HEK293 (cell line): Measurements from ENCODE around the gene TNFAIP1.

Experiments
- SP3 ChIP-seq: fragments of 450-650 bp; formaldehyde crosslinking; IDR thresholded peaks from 2 replicates; pipeline ENCODE4 v1.5.1; 2016; ENCODE audit warnings: missing biosample characterization, missing genetic modification characterization
- ZNF146 ChIP-seq: fragments of 450-650 bp; formaldehyde crosslinking; IDR thresholded peaks from 2 replicates; pipeline ENCODE4 v1.5.1; 2016; ENCODE audit warnings: missing biosample characterization, missing genetic modification characterization
- ZNF175 ChIP-seq: fragments of 450-650 bp; formaldehyde crosslinking; IDR thresholded peaks from 2 replicates; pipeline ENCODE4 v1.5.1; 2016; ENCODE audit warnings: missing biosample characterization, missing genetic modification characterization
- ZNF274 ChIP-seq, 2 experiments: fragments of 200-500 bp in 1 of 2; fragments of 450-650 bp in 1 of 2; sonication (Bioruptor generic) in 1 of 2; formaldehyde crosslinking in 1 of 2; IDR thresholded peaks; 2 replicates each; pipeline versions ENCODE4 v1.5.1 to v1.6.1; 2014 to 2016; ENCODE audit warnings: borderline replicate concordance in 1 of 2, inconsistent platforms in 1 of 2, low read length in 1 of 2, missing biosample characterization in 1 of 2, missing genetic modification characterization in 1 of 2
- ZNF302 ChIP-seq: fragments of 450-650 bp; formaldehyde crosslinking; IDR thresholded peaks from 2 replicates; pipeline ENCODE4 v1.5.1; 2016; ENCODE audit warnings: missing biosample characterization, missing genetic modification characterization, low read depth
- ZNF335 ChIP-seq: fragments of 450-650 bp; formaldehyde crosslinking; conservative IDR thresholded peaks from 2 replicates; pipeline ENCODE4 v1.5.1; 2016; ENCODE audit warnings: missing biosample characterization, missing genetic modification characterization
- ZNF391 ChIP-seq: fragments of 450-650 bp; formaldehyde crosslinking; IDR thresholded peaks from 2 replicates; pipeline ENCODE4 v1.5.1; 2016; ENCODE audit warnings: low read depth, missing biosample characterization, missing genetic modification characterization, borderline replicate concordance
- ZNF629 ChIP-seq: fragments of 450-650 bp; formaldehyde crosslinking; IDR thresholded peaks from 2 replicates; pipeline ENCODE4 v1.5.1; 2017; ENCODE audit warnings: missing biosample characterization, missing genetic modification characterization
- TF ChIP-seq, protein P1 (sequence below): fragments of 450-650 bp; formaldehyde crosslinking; IDR thresholded peaks from 2 replicates; pipeline ENCODE4 v1.5.1; 2016; ENCODE audit warnings: missing biosample characterization, missing genetic modification characterization
- TF ChIP-seq, protein P2 (sequence below): fragments of 450-650 bp; formaldehyde crosslinking; IDR thresholded peaks from 2 replicates; pipeline ENCODE4 v1.5.1; 2016; ENCODE audit warnings: missing biosample characterization, missing genetic modification characterization
- TF ChIP-seq, protein P3 (sequence below): fragments of 450-650 bp; formaldehyde crosslinking; IDR thresholded peaks from 2 replicates; pipeline ENCODE4; 2016; ENCODE audit warnings: missing biosample characterization, missing genetic modification characterization
- TF ChIP-seq, protein P4 (sequence below): fragments of 450-650 bp; formaldehyde crosslinking; IDR thresholded peaks from 2 replicates; pipeline ENCODE4 v1.5.1; 2016; ENCODE audit warnings: missing biosample characterization, missing genetic modification characterization
- TF ChIP-seq, protein P5 (sequence below): IDR thresholded peaks from 2 replicates; pipeline ENCODE4 v1.6.1; 2011; ENCODE audit warnings: mild to moderate bottlenecking, low read depth, low read length, borderline replicate concordance

- TF ChIP-seq SP3 (tag by site-specific recombination): no peak
- TF ChIP-seq, protein P1, sequence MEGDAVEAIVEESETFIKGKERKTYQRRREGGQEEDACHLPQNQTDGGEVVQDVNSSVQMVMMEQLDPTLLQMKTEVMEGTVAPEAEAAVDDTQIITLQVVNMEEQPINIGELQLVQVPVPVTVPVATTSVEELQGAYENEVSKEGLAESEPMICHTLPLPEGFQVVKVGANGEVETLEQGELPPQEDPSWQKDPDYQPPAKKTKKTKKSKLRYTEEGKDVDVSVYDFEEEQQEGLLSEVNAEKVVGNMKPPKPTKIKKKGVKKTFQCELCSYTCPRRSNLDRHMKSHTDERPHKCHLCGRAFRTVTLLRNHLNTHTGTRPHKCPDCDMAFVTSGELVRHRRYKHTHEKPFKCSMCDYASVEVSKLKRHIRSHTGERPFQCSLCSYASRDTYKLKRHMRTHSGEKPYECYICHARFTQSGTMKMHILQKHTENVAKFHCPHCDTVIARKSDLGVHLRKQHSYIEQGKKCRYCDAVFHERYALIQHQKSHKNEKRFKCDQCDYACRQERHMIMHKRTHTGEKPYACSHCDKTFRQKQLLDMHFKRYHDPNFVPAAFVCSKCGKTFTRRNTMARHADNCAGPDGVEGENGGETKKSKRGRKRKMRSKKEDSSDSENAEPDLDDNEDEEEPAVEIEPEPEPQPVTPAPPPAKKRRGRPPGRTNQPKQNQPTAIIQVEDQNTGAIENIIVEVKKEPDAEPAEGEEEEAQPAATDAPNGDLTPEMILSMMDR (tag by site-specific recombination): no peak
- TF ChIP-seq, protein P2, sequence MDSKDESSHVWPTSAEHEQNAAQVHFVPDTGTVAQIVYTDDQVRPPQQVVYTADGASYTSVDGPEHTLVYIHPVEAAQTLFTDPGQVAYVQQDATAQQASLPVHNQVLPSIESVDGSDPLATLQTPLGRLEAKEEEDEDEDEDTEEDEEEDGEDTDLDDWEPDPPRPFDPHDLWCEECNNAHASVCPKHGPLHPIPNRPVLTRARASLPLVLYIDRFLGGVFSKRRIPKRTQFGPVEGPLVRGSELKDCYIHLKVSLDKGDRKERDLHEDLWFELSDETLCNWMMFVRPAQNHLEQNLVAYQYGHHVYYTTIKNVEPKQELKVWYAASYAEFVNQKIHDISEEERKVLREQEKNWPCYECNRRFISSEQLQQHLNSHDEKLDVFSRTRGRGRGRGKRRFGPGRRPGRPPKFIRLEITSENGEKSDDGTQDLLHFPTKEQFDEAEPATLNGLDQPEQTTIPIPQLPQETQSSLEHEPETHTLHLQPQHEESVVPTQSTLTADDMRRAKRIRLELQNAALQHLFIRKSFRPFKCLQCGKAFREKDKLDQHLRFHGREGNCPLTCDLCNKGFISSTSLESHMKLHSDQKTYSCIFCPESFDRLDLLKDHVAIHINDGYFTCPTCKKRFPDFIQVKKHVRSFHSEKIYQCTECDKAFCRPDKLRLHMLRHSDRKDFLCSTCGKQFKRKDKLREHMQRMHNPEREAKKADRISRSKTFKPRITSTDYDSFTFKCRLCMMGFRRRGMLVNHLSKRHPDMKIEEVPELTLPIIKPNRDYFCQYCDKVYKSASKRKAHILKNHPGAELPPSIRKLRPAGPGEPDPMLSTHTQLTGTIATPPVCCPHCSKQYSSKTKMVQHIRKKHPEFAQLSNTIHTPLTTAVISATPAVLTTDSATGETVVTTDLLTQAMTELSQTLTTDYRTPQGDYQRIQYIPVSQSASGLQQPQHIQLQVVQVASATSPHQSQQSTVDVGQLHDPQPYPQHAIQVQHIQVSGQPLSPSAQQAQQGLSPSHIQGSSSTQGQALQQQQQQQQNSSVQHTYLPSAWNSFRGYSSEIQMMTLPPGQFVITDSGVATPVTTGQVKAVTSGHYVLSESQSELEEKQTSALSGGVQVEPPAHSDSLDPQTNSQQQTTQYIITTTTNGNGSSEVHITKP (tag by site-specific recombination): no peak
- TF ChIP-seq, protein P3, sequence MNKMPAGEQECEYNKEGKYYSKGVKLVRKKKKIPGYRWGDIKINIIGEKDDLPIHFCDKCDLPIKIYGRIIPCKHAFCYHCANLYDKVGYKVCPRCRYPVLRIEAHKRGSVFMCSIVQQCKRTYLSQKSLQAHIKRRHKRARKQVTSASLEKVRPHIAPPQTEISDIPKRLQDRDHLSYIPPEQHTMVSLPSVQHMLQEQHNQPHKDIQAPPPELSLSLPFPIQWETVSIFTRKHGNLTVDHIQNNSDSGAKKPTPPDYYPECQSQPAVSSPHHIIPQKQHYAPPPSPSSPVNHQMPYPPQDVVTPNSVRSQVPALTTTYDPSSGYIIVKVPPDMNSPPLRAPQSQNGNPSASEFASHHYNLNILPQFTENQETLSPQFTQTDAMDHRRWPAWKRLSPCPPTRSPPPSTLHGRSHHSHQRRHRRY (tag by site-specific recombination): no peak
- TF ChIP-seq ZNF146: no peak
- TF ChIP-seq, protein P4, sequence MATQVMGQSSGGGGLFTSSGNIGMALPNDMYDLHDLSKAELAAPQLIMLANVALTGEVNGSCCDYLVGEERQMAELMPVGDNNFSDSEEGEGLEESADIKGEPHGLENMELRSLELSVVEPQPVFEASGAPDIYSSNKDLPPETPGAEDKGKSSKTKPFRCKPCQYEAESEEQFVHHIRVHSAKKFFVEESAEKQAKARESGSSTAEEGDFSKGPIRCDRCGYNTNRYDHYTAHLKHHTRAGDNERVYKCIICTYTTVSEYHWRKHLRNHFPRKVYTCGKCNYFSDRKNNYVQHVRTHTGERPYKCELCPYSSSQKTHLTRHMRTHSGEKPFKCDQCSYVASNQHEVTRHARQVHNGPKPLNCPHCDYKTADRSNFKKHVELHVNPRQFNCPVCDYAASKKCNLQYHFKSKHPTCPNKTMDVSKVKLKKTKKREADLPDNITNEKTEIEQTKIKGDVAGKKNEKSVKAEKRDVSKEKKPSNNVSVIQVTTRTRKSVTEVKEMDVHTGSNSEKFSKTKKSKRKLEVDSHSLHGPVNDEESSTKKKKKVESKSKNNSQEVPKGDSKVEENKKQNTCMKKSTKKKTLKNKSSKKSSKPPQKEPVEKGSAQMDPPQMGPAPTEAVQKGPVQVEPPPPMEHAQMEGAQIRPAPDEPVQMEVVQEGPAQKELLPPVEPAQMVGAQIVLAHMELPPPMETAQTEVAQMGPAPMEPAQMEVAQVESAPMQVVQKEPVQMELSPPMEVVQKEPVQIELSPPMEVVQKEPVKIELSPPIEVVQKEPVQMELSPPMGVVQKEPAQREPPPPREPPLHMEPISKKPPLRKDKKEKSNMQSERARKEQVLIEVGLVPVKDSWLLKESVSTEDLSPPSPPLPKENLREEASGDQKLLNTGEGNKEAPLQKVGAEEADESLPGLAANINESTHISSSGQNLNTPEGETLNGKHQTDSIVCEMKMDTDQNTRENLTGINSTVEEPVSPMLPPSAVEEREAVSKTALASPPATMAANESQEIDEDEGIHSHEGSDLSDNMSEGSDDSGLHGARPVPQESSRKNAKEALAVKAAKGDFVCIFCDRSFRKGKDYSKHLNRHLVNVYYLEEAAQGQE (tag by site-specific recombination): no peak
- no peak for TF ChIP-seq ZNF391 (tag by site-specific recombination)
- TF ChIP-seq ZNF335 (tag by site-specific recombination): no peak
- no peak for TF ChIP-seq ZNF274 (IDR thresholded peaks at IDR 0.05; ENCODE audit: low read length)
- no peak for TF ChIP-seq ZNF274 (tag by site-specific recombination; IDR thresholded peaks at IDR 0.05; ENCODE audit: borderline replicate concordance)
- TF ChIP-seq ZNF175 (tag by site-specific recombination): no peak
- no peak for TF ChIP-seq ZNF629
- TF ChIP-seq ZNF302 (tag by site-specific recombination): no peak
- TF ChIP-seq, protein P5, sequence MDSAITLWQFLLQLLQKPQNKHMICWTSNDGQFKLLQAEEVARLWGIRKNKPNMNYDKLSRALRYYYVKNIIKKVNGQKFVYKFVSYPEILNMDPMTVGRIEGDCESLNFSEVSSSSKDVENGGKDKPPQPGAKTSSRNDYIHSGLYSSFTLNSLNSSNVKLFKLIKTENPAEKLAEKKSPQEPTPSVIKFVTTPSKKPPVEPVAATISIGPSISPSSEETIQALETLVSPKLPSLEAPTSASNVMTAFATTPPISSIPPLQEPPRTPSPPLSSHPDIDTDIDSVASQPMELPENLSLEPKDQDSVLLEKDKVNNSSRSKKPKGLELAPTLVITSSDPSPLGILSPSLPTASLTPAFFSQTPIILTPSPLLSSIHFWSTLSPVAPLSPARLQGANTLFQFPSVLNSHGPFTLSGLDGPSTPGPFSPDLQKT: no peak
These were observed 3.9 kb downstream of the TNFAIP1 start for GRCh38 chr17:28339431-28339830.
